HG03025 (cell line): ENCODE results near the gene UBE3D.

Experiments
- ATAC-seq: cut with Tn5 transposase; IDR thresholded peaks from one replicate; pipeline ENCODE4 v1.9.1; 2021; ENCODE audit warnings: mild to moderate bottlenecking, moderate library complexity; ENCODE audit not compliant: unreplicated experiment, low FRiP score

Gene UBE3D, protein sequence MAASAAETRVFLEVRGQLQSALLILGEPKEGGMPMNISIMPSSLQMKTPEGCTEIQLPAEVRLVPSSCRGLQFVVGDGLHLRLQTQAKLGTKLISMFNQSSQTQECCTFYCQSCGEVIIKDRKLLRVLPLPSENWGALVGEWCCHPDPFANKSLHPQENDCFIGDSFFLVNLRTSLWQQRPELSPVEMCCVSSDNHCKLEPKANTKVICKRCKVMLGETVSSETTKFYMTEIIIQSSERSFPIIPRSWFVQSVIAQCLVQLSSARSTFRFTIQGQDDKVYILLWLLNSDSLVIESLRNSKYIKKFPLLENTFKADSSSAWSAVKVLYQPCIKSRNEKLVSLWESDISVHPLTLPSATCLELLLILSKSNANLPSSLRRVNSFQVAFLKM

DNA sequence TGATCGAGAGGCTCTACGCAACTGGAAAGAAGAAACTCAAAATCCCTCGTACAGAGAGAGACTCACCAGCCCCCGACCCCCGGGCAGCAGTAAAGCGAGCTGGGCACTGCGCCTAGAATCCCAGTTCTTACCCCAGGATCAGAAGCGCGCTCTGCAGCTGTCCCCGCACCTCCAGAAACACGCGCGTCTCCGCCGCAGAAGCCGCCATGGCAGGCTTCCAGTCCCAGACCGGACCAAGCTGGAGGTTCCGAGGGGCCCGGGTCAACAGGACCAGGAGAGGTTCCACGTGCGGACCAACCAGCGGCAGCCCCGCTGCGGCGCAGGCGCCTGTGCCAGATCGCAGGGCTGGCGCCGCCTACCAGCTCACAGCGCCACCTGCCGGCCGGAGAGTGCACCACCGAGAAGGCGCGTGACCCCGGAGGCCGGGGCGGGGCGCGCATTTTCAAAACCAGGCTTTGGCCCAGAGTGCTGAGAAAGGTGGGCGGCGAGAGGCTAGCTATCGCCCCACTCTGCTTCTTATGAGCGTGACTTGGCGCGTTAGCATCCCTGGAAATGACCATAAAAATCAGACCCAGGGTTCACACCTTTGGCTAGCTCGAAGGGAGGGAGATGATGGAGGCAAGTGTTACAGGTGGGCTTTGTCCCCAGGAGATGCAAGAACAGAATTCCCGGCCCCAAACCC lies at the start of gene UBE3D:
UBE3D (minus strand) TSS at position 331 of the 682 bp plus-strand sequence; CDS start at position 208, 123 bp downstream.
- ATAC-seq, result peak; percentile 51

DNA sequence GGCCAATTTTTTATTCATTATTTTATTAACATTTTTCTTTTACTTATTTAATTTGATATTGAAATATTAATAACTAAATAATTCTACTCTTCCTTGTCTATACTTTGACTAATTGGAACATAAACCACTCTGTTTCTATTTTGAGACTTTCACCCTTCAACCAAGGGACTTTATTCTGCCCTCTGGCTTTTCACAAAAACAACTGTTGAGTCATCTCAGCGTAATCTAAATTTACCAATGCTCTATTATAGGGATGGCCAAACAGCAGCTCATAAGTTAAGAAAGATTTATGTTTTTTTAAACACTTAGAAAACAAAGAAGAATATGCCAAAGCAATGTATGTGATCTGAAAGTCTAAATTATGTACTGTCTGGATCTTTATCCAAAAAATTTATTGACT lies 48.5 kb upstream of the UBE3D start:
- no peak for ATAC-seq

DNA sequence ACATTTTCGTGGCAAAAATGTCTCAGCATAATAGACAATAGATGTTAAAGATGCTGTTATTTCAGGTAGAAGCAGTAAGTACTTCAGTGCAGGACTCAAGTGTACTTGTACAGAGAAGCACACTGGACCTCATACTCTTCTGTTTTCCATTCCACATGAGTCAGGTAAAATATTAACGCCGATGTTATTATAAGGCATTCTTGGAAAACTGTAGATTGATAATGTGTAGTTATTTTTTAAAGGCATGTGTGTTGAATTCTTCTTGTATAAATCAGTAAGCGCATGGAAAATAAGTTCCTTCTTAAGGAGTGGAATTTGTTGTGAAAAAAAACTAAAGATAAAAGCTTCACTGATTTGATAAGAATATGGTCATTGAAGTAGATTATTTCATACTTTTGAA lies 47.6 kb upstream of the UBE3D start:
- no peak for ATAC-seq

DNA sequence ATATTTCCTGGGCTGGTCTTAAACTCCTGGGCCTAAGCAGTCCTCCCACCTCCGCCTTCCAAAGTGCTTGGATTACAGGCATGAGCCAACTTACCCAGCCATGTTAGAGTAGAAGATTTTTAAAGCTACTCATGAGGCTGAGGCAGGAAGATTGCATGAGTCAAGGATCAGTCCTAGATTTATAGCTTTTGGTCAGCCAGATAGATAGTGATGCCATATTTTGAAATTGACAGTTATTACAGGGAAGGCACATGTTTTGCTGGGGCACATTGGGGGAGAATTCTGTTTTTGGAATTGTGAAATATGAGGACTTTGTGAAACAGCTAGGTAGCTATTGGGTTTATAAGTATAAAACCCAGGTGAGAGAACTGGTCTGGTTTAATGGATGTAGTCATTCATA lies 42.7 kb upstream of the UBE3D start:
- ATAC-seq, result no peak

DNA sequence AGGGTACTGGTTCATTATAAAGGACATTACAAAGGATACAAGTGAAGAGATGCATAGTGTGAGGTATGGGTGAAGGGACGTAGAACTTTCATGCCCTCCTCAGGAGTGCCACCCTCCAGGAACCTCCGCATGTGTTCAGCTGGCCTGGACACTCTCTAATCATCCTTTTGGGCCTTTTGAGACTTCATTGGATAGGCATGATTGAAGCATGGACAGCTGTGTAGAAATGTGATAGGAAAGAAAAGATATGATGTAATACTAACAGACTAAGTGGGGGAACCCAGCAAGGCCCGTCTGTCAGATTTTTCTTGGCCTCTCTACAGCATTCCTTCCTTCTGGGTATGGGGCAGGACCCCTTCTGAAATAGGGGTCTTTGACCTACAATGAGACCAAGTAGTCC lies 32.9 kb upstream of the UBE3D start:
- no peak for ATAC-seq

DNA sequence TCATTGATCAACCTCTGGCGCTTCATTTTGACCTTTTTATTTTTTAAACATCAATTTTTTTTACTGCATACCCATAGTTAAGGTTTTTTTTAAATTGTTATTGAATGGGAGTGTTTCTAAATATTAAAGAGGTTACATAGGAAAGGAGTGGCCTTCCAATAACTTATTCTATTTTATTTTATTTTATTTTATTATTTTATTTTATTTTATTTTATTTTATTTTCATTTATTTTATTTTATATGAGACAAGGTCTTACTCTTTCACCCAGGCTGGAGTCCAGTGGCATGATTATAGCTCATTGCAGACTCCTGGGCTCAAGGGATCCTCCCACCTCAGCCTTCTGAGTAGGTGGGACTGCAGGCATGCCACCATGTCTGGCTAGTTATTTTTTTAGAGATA lies 32.0 kb upstream of the UBE3D start:
- ATAC-seq, result no peak

DNA sequence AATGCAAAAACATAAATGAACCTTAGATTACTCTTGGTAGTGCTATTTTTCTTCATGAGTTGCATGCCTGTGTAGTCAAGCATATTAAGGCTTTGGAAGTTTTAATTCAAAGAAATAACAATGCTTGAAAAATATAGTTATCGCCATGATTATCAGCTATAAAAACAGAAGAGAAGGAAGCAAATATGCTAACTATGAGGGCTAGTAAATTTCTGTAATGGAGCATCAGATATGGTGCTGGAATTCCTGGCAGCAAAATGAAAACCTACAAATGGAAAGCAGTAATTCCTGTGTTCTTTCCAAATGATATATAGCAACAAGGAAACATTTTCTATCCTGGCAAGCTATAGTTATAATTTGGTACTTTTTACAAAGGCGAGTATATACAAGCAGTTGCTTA lies 31.6 kb upstream of the UBE3D start:
- no peak for ATAC-seq

DNA sequence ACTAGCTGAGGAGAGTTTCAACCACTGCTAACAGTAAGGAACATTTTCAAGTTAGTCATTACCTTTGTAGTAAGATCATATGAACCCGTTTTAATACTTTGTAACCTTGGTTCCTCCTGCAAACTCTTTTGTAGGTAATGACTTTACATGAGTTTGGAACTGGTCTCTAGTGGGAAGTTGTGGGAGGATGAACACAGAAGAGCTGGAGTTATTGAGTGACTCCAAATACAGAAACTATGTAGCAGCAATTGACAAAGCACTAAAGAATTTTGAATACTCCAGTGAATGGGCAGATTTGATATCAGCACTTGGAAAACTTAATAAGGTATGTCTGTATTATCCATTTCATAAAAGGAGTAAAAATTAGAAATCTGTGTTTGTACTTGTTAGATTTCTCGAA lies 31.1 kb upstream of the UBE3D start:
- no peak for ATAC-seq

DNA sequence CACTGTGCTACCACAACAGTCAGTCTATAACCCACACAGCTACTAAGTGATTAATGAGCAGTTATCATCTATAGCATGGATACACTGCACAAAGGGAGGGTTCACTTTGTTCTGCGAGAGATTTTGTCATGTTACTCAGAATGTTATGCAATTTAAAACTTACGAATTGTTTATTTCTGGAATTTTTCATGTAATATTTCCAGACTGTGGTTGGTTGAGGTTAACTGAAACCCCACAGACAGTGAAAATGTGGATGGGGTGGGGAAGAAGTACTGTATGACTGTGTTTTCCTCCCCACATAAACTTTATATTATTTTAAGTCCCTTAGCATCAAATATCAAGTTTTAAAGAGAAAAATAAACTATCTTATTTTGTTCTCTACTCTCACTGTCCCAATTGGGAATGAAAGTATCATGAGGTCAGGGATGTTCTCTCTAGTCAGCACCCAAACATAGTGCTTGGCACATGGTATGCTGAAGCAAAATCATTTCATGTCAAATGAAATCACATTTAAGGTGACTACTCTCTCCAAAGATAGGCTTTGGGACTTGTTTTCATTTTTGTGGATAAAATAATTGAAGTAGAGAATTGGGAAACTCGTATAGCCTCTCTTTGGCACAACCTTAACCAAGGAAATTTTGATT lies 27.2 kb upstream of the UBE3D start:
- ATAC-seq, result no peak

DNA sequence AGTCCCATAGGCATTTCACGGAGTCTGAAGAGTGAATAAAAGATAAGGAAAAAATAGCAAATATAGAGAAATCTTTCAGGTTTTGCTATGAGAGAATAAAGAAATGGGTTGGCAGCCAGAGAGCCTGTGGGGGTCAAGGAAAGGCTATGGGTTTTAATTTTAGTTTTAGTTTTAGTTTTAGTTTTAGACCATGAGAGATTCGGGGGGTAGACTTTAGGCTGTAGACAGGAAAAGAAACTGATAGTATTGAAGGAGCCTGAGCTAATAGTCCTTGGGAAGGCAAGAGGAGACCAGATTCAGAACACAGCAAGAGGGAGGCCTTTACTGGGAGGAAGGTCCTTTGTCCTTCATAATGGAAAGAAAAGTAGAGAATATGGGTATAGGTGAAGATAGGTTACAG lies 21.1 kb upstream of the UBE3D start:
- ATAC-seq, result peak; percentile 99

DNA sequence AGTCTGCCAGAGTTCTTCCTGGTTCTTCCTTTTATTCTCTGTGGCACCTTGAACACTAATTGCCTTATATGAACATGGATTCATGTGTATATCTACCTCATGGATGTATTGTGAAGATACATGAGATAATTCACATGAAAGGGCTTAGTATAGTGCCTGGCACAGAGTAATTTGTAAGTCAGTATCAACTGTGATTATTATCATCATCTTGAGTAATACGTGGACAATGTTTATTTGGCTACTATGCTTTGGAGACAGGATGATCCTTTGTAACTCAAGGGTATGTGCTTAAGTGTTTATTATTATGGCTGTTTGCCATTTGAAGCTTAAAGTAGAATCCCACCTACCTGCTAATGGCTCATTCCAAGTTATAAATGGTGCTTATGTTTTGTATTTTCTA lies 17.8 kb upstream of the UBE3D start:
- no peak for ATAC-seq

DNA sequence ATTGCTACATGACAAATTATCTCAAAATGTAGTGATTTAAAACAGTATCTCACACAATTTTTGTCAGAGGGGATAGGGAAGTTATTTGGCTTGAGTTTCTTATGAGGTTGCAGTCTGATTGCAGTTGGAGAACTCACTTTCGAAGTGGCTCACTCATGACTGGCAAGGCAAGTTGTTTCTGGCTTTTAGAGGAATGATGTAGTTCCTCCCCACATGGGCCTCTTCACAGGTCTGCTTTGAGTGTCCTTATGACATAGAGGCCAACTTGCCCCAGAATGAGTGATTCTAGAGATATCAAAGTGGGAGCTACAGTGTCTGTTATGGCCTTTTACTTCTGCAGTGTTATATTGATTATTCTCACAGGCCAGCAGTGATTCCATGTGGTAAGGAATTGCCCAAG lies 8.0 kb upstream of the UBE3D start:
- ATAC-seq, result no peak

DNA sequence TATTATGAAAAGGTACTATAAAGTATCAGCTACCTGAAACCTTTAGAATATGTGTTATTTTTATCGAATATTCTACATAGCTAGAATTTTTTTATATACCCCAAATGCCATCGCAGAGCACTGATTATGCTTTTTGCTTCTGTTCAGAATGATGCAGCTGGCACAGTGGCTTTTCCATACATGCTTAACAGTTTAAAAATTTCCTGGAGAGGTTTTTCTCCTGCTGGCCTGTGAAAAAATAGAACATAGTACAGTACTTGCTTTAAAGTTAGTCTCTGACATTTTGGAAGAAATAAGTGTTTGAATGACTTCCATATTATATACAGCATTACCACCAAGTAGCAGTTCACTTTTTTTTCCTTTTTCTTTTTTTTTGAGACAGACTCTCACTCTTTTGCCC lies 7.1 kb upstream of the UBE3D start:
- ATAC-seq, result no peak

DNA sequence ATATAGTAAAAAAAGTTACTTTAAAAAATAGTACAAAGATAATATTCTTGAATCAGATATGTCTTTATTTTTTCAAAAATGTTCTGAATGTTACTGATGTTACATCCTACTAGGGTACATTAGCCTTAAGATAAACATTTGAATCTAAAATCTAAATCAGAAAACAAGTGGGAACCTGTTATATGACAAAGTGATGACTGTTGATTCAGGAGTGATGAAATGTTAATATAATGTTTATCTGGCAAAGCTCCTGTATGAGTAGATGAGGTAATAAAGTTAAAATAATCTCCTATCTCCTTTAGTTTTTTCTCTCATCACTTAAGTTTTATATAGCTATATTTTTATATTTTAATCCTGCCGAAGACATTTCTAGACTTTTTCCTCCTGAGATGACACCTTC lies 6.1 kb upstream of the UBE3D start:
- ATAC-seq, result no peak

DNA sequence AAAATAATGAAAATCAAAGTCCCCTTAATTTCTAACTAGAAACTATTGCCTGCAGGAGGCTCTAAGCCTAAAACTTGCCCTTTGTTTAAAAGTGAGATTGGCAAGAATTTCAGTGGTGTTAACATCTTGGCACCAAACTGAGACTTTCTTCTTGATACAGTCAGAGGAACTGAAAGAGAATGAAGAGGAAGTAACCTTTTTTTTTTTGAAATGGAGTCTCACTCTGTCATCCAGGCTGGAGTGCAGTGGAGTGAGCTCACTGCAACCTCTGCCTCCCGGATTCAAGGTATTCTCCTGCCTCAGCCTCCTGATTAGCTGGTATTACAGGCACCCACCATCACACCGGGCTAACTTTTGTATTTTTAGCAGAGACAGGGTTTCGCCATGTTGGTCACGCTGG lies 5.4 kb upstream of the UBE3D start:
- peak; percentile 64 for ATAC-seq

DNA sequence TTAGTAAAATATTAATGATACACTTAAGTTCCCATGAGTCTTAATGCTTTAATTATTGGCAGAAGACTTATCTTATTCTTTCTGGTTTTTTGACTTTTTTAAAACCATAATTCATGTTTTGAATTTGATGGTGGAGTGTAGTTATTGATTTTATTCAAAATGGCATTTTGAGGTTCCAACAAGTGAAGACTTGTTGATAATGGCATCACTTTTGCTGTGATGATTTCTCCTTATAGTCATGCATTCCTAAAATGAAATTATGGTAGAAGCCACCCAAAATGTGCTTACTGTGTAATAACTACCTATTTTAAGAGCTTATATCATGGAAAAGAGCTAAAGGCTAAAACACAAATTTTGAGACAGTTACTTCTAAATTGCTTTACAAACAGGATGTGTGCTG lies 4.0 kb upstream of the UBE3D start:
- no peak for ATAC-seq

DNA sequence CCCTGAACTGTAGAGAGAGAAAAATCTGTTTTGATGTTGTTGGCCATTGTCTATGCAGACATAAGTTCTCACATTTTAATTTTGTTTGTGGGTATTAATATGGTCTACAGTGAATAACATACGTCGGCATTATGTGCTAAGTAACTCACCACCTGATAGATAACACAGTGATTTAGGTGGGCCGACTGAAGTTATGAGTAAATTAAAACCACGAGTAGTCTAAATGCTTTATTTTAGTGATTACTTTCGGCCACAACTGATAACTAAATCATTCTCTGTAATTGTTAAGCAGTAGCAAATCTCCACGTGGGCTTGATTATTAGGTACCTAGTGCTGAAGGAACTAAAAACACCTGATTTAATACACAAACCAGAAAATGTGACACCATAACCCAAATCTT lies 3.0 kb upstream of the UBE3D start:
- no peak for ATAC-seq

DNA sequence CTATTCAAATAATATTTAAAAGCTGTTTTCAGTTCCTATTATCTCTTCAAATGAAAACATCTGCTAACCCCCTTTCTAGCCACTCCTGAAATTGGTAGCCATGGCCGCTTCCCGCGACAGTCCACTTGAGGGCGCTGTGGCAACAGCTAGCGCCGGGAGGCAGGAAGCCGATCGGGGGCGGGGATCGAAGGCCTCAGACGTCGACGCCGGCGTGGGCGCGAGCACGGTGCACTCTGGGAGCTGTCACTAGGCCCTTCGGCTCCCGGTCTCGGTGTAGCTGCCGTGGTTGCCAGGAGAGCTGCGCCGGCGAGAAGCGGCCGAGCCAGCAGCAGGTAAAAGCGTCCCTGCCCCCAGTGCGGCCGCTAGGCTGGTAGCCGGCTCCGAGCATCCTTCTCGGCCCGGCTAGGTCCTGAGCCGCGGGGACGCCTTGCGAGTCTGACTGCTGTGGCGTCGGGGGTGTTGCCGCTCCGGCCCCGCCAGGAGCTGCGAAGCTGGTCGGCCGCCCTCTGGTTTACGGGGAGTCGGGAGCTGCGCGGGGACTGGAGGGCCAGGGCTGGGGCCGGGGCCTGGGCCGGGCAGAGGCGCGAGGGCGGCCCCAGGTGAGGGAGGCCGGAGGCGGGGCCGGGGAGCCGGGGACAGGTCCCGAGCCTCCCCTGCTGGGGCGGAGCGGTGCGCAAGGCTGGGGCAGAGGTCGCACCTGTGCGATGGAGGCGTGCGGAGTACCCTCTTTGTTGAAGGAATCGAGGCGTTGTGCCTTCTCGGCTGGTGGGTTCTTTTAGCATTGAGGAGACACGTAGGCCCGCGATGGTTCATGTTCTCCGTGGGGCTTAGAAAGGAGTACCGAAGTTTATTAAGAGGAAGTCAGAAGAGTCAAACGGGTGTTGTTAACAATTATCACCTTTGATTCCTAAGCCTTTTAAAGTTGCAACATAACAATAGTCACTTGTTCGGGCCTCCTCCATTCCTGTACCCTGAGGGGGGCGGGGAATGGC lies 2.1 kb upstream of the UBE3D start, which contains the start of gene DOP1A:
DOP1A (plus strand) TSS at position 224 of the 992 bp plus-strand sequence. CDS start 29,307 bp downstream, outside the sequence.
- peak; percentile 79 for ATAC-seq

DNA sequence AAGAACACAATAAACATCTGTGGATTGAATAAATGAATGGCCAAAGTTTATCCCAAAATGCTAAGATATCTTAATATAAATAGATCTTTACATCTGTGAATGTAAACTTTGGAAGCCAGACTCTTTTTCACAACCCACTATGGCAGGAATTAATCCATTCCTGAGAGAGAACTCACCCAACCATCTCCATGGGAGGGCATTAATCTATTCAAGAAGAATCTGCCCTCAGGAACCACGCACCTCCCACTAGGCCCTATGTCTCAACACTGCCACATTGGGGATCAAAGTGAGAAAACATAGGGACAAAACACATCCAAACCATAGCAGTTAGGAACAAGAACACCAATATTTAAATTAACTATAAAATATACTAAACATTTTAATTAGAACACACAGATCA lies 3.4 kb downstream of the UBE3D start:
- ATAC-seq, result no peak

DNA sequence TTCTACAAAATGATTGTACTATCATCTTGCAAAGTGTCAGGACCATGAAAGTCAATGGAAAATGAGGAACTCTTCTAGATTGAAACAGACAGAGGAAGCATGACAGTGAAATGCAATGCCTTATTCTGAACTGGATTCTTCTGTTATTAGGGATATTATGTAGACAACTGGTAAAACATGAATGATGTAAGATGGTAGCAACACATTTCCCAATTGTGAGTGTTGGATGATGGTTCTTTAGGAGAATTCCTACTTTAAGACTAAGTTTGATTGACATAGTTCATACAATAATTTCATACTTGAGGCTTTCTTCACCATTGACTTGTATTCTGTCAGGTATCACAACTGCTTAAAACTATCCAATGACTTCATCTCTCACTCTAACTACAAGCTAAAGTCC lies 4.5 kb downstream of the UBE3D start:
- no peak for ATAC-seq
